MM.1S (cell line): Measurements from ENCODE around the gene MPND.

ENCODE experiments used
- EZH2 ChIP-seq: fragments of 300-600 bp; sonication (generic); optimal IDR thresholded peaks from 2 replicates; pipeline ENCODE3; 2017; ENCODE audit warnings: low read depth, mild to moderate bottlenecking, antibody characterized with exemption, low read length, mixed read lengths
- TF ChIP-seq, protein P1 (sequence below): fragments of 300-600 bp; sonication (generic); IDR thresholded peaks from 2 replicates; pipeline ENCODE4 v1.5.1; 2016; ENCODE audit warnings: antibody characterized with exemption, low read length, mixed read lengths

DNA sequence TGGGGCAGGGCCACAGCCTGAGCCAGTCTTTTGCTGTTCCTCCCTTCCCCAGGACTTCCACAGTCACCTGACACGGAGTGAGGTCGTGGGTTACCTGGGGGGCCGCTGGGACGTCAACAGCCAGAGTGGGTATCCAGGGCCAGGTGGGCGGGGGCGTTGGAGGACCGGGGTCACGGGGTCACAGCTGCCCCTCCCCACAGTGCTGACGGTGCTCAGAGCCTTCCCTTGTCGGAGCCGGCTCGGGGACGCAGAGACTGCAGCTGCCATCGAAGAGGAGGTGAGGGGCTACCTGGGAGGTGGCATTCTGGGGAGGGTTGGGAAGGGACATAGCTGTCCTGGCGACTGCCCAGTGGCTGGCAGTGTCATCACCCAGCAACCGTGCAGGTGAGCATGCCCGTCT lies 11.5 kb downstream of the MPND start:
- TF ChIP-seq, protein P1, sequence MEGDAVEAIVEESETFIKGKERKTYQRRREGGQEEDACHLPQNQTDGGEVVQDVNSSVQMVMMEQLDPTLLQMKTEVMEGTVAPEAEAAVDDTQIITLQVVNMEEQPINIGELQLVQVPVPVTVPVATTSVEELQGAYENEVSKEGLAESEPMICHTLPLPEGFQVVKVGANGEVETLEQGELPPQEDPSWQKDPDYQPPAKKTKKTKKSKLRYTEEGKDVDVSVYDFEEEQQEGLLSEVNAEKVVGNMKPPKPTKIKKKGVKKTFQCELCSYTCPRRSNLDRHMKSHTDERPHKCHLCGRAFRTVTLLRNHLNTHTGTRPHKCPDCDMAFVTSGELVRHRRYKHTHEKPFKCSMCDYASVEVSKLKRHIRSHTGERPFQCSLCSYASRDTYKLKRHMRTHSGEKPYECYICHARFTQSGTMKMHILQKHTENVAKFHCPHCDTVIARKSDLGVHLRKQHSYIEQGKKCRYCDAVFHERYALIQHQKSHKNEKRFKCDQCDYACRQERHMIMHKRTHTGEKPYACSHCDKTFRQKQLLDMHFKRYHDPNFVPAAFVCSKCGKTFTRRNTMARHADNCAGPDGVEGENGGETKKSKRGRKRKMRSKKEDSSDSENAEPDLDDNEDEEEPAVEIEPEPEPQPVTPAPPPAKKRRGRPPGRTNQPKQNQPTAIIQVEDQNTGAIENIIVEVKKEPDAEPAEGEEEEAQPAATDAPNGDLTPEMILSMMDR = no peak
- TF ChIP-seq EZH2 = no peak
